Stimulated activated CD4-positive, alpha-beta T cell treated with anti-CD3 and anti-CD28 coated beads, Interleukin-12 subunit alpha, Interleukin-12 subunit beta, amount 100 ng/mL, for 48 hours (primary cell): ENCODE measurements around the gene ATRNL1.

Experiments used
- DNase-seq, 3 donors: peaks; one replicate each; pipeline ENCODE4 v3.0.0-alpha.2; 2020; ENCODE audit warnings: low read depth in 2 of 3, low spot score in 1 of 3

Gene ATRNL1

GRCh38 chr10:115879372-115880089 is 786.4 kb downstream of the ATRNL1 start:
- DNase-seq, result no peak

- no peak for DNase-seq
Observed at GRCh38 chr10:115882021-115882420, 788.9 kb downstream of the ATRNL1 start.

GRCh38 chr10:115883372-115883771 is 790.2 kb downstream of the ATRNL1 start:
- no peak for DNase-seq

GRCh38 chr10:115884331-115884730 is 791.2 kb downstream of the ATRNL1 start:
- no peak for DNase-seq

GRCh38 chr10:115895166-115895565 is 802.0 kb downstream of the ATRNL1 start:
- DNase-seq, result no peak

GRCh38 chr10:115898242-115898641 is 805.1 kb downstream of the ATRNL1 start:
- DNase-seq, result no peak

- no peak for DNase-seq
Observed at GRCh38 chr10:115902596-115902995, 809.4 kb downstream of the ATRNL1 start.

- DNase-seq, result no peak
Observed at GRCh38 chr10:115903207-115903606, 810.0 kb downstream of the ATRNL1 start.

- DNase-seq, result no peak
Observed at GRCh38 chr10:115903845-115904244, 810.7 kb downstream of the ATRNL1 start.

GRCh38 chr10:115909037-115909436 is 815.9 kb downstream of the ATRNL1 start:
- no peak for DNase-seq

- no peak for DNase-seq
Observed at GRCh38 chr10:115909962-115910731, 817.0 kb downstream of the ATRNL1 start.

- DNase-seq, result no peak
Observed at GRCh38 chr10:115914475-115914874, 821.3 kb downstream of the ATRNL1 start.

- DNase-seq, result no peak
Observed at GRCh38 chr10:115915429-115915828, 822.3 kb downstream of the ATRNL1 start.

- no peak for DNase-seq
Observed at GRCh38 chr10:115918812-115919211, 825.6 kb downstream of the ATRNL1 start.

- no peak for DNase-seq
Observed at GRCh38 chr10:115921795-115922194, 828.6 kb downstream of the ATRNL1 start.

- no peak for DNase-seq
Observed at GRCh38 chr10:115931309-115931708, 838.1 kb downstream of the ATRNL1 start.

GRCh38 chr10:115932099-115932498 is 838.9 kb downstream of the ATRNL1 start:
- no peak for DNase-seq

- no peak for DNase-seq
Observed at GRCh38 chr10:115933098-115933497, 839.9 kb downstream of the ATRNL1 start.

GRCh38 chr10:115935731-115936130 is 842.6 kb downstream of the ATRNL1 start:
- DNase-seq, result no peak

- no peak for DNase-seq
Observed at GRCh38 chr10:115936926-115937767, 844.0 kb downstream of the ATRNL1 start.

- DNase-seq, result no peak
Observed at GRCh38 chr10:115937768-115938056, 844.5 kb downstream of the ATRNL1 start.
